ENCODE results near the gene CSMD2.

DNA sequence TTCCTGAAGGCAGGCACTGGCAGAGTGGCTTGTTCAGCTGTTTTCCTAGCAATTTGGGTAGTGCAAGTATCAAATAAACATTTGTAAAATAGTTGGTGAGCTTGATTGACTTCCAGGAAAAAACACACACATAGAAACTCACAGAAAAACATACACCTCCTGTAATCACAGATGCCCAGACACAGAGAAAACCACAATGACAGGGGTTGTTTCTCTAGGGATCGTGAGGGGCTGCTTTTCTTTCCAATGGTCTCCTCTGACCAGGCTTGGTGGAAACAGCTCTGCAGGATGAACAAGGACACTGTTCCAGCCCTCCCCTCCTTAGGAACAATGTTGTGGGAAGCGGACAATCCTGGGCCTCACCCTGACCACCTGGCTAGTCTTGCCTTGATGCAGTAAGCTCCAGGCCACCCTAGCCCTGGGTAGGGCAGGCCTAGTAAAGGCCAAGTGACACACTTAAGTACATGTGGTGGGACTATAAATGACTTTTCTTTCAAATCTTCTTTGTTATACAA, 443.7 kb downstream of the CSMD2 start:
- TF ChIP-seq, protein P1, sequence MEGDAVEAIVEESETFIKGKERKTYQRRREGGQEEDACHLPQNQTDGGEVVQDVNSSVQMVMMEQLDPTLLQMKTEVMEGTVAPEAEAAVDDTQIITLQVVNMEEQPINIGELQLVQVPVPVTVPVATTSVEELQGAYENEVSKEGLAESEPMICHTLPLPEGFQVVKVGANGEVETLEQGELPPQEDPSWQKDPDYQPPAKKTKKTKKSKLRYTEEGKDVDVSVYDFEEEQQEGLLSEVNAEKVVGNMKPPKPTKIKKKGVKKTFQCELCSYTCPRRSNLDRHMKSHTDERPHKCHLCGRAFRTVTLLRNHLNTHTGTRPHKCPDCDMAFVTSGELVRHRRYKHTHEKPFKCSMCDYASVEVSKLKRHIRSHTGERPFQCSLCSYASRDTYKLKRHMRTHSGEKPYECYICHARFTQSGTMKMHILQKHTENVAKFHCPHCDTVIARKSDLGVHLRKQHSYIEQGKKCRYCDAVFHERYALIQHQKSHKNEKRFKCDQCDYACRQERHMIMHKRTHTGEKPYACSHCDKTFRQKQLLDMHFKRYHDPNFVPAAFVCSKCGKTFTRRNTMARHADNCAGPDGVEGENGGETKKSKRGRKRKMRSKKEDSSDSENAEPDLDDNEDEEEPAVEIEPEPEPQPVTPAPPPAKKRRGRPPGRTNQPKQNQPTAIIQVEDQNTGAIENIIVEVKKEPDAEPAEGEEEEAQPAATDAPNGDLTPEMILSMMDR (IDR thresholded peaks at IDR 0.05) = no peak
- no peak for TF ChIP-seq POLR2A (IDR thresholded peaks at IDR 0.05)
- no peak for TF ChIP-seq POLR2AphosphoS5 (IDR thresholded peaks at IDR 0.05)
- no peak for TF ChIP-seq EP300 (IDR thresholded peaks at IDR 0.05; ENCODE audit: low read depth)

All from transverse colon (tissue), 4 donors.